GM19397 (cell line): ENCODE results near the gene GNG7.
"Not testable (repeated sequence)": the region's sequence is repeated elsewhere in the genome, so short reads cannot be mapped to it uniquely, and the experiment has no call there.

Experiments
- ATAC-seq: cut with Tn5 transposase; IDR thresholded peaks from one replicate; pipeline ENCODE4 v1.9.1; 2021; ENCODE audit warnings: mild to moderate bottlenecking, moderate library complexity; ENCODE audit not compliant: unreplicated experiment

GNG7 gene

GRCh38 chr19:2625434-2625833 is 77.1 kb downstream of the GNG7 start:
- no peak for ATAC-seq

- ATAC-seq: no peak
Observed at GRCh38 chr19:2624537-2625091, 77.9 kb downstream of the GNG7 start.

- no peak for ATAC-seq
Observed at GRCh38 chr19:2623798-2624197, 78.7 kb downstream of the GNG7 start.

- not testable (repeated sequence) for ATAC-seq
Observed at GRCh38 chr19:2622371-2622961, 80.0 kb downstream of the GNG7 start.

- no peak for ATAC-seq
Observed at GRCh38 chr19:2619076-2619475, 83.4 kb downstream of the GNG7 start.

GRCh38 chr19:2618611-2619010 is 83.9 kb downstream of the GNG7 start:
- no peak for ATAC-seq

- no peak for ATAC-seq
Observed at GRCh38 chr19:2617393-2618165, 84.9 kb downstream of the GNG7 start.

- ATAC-seq: no peak
Observed at GRCh38 chr19:2616741-2617392, 85.6 kb downstream of the GNG7 start.

- ATAC-seq: no peak
Observed at GRCh38 chr19:2615782-2616181, 86.7 kb downstream of the GNG7 start.

- ATAC-seq: no peak
Observed at GRCh38 chr19:2613507-2614295, 88.8 kb downstream of the GNG7 start.

GRCh38 chr19:2612619-2613249 is 89.8 kb downstream of the GNG7 start:
- no peak for ATAC-seq

GRCh38 chr19:2611483-2612464 is 90.7 kb downstream of the GNG7 start:
- ATAC-seq: no peak

- peak; percentile 32 for ATAC-seq
Observed at GRCh38 chr19:2610637-2611482, 91.6 kb downstream of the GNG7 start.

GRCh38 chr19:2609389-2610116 is 92.9 kb downstream of the GNG7 start:
- ATAC-seq: no peak

- not testable (repeated sequence) for ATAC-seq
Observed at GRCh38 chr19:2609034-2609388, 93.5 kb downstream of the GNG7 start.

- ATAC-seq: no peak
Observed at GRCh38 chr19:2608602-2608922, 93.9 kb downstream of the GNG7 start.

- ATAC-seq: no peak
Observed at GRCh38 chr19:2607712-2608601, 94.5 kb downstream of the GNG7 start.
